Upper lobe of left lung (tissue), 4 donors: ENCODE results near the gene COG5.

Experiments used
- CTCF ChIP-seq, 6 experiments: fragments of 450-650 bp in 4 of 6; fragments of 200-600 bp in 2 of 6; sonication (generic) in 2 of 6; IDR thresholded peaks; one replicate each; pipeline ENCODE4 v1.5.1; 2016 to 2019; ENCODE audit warnings: antibody characterized with exemption in 6 of 6
- EP300 ChIP-seq, 4 donors: sonication (generic); formaldehyde crosslinking; IDR thresholded peaks; one replicate each; pipeline ENCODE4 v1.5.1; 2017; ENCODE audit warnings: antibody characterized with exemption in 4 of 4, control low read depth in 2 of 4
- POLR2A ChIP-seq, 4 donors: fragments of 450-650 bp; IDR thresholded peaks; one replicate each; pipeline ENCODE4 v1.5.1; 2016 to 2017; ENCODE audit warnings: antibody characterized with exemption in 4 of 4, mild to moderate bottlenecking in 2 of 4
- POLR2AphosphoS5 ChIP-seq, 2 donors: sonication (generic); formaldehyde crosslinking; IDR thresholded peaks; one replicate each; pipeline ENCODE4 v1.5.1; 2017; ENCODE audit warnings: antibody characterized with exemption in 2 of 2

GRCh38 chr7:107313355-107313754 is 250.4 kb downstream of the COG5 start:
- TF ChIP-seq CTCF (IDR thresholded peaks at IDR 0.05), result no peak
- no peak for TF ChIP-seq POLR2AphosphoS5 (IDR thresholded peaks at IDR 0.05)
- TF ChIP-seq POLR2A (IDR thresholded peaks at IDR 0.05), result no peak
- no peak for TF ChIP-seq EP300 (IDR thresholded peaks at IDR 0.05)
